ENCODE results near the gene POLR1B.

POLR1B gene

GRCh38 chr2:112622528-112622849 is 80.2 kb downstream of the POLR1B start:
- peak; percentile 84 for DNase-seq (ENCODE audit: extremely low read depth, low read depth)
- H3K4me3 ChIP-seq (replicated peaks; ENCODE audit: low read depth, low read length) = no peak overlapping the region
- TF ChIP-seq CTCF (IDR thresholded peaks at IDR 0.05; ENCODE audit: low read depth, low read length, missing control alignments) = no peak

- no peak for TF ChIP-seq CTCF (IDR thresholded peaks at IDR 0.05; ENCODE audit: low read depth, low read length, missing control alignments)
- DNase-seq (ENCODE audit: extremely low read depth, low read depth) = peak; percentile 85
- H3K4me3 ChIP-seq (replicated peaks; ENCODE audit: low read depth, low read length) = 0 out of 2 replicates have a peak overlapping the region, but pooled peaks have one; percentile 13
These were observed 81.9 kb downstream of the POLR1B start for GRCh38 chr2:112623913-112624777.

GRCh38 chr2:112625474-112626114 is 83.3 kb downstream of the POLR1B start:
- no peak for DNase-seq (ENCODE audit: extremely low read depth, low read depth)

GRCh38 chr2:112626604-112627059 is 84.4 kb downstream of the POLR1B start:
- peak; percentile 71 for TF ChIP-seq CTCF (IDR thresholded peaks at IDR 0.05; ENCODE audit: low read depth, low read length, missing control alignments)
- DNase-seq (ENCODE audit: extremely low read depth, low read depth) = no peak
- H3K4me3 ChIP-seq (replicated peaks; ENCODE audit: low read depth, low read length) = peak overlapping the region; percentile 32

More at GRCh38 chr2:112625474-112626114, 83.3 kb downstream of the POLR1B start:
- no peak overlapping the region; the same call in 1 of the 2 replicates for H3K4me3 ChIP-seq (replicated peaks; ENCODE audit: low read depth, low read length)
- no peak for TF ChIP-seq CTCF (IDR thresholded peaks at IDR 0.05; ENCODE audit: low read depth, low read length, missing control alignments)

All from HFF-Myc (cell line).